Purkinje cell (primary cell): ENCODE data around the gene C1orf232. TPM values are rescaled to one million over a fixed set of nuclear protein-coding genes. Genes with fewer than 3 reads are reported as not detected.

ENCODE experiments used
- polyA plus RNA-seq: library from polyadenylated mRNA; unstranded; fragments of >200 nt; fragmentation: Nextera tagmentation; gene quantifications from 2 replicates; pipeline ENCODE4 v1.2.1, GENCODE V29; 2014

The C1orf232 gene
- polyA plus RNA-seq, result not detected in 2 replicates

DNA sequence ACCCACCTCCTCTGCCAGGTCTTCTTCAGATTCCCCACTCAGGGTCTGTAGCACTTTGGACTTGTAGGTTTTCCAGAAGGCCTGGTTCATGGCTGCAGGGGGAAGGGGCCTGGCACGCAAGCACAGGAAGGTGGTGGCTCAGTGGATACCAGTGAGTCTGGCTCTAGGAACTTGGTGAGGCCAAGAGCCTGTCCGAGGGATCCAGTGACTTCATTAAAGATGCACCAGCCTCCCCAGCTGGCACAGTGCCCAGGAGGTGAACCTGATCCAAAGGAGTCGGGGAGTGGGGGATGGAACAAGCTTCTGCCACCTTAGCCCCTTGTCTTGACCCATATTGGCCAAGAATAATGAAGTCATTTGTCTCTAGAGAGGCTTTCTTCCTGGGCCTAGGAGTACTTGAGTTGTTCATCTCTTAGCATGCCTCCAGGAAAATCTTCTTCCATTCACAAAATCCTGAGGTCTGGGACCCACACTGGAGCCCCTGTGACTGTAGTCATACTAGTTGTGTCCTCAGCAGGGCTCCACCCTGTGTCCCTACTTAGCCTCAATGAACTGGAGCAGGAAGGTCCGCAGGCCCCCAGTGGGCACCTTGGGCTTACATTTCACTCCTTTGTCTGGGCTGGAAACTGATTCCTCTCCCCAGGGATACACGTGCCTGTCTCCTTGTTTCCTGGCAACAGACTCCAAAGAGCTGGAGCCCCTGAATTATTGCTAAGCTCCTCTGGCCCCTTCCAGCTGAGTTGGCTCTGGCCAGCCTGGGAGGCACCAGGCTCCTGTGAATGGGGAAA is at the start of gene C1orf232:
Gene C1orf232 (minus strand): TSS at position 554 of the 788 bp plus-strand sequence. CDS start 464 bp downstream, at position 90.

DNA sequence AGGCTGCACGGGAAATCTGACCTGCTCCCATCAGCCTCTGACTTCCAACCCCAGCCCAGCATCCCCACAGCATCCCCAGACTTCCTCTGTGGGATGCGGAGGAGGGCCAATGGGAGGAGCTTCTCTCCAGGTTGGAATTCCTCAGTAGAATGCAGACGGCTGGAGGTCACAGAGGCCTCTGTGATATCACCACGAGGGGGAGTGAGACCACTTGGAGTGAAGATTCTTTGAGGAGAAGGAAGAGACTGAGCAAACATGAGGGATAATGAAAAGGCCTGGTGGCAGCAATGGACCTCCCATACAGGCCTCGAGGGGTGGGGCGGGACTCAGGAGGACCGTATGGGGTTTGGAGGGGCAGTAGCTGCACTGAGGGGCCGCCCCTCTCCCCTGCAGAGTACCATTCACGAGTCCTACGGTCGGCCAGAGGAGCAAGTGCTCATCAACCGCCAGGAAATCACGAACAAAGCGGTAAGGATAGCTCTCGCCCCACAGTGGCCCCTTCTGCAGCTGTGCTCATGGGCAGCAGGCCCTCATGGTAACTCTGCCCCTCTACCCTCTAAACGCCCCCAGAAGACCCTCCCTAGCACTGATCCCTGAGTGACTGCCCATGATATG is 21.7 kb upstream of the C1orf232 start, which contains the start of gene CATSPER4:
Gene CATSPER4 (plus strand): TSS at position 230 of the 615 bp plus-strand sequence. CDS start 26 bp downstream, at position 256.

GRCh38 chr1:26177182-26177684 is 8.5 kb upstream of the C1orf232 start, which contains the start of gene CNKSR1:
TSS of gene CNKSR1 (plus strand) at chr1:26177491. CDS start at chr1:26177548, 57 bp downstream.

GRCh38 chr1:26171084-26172072 is 2.6 kb upstream of the C1orf232 start, which contains the start of gene ZNF593OS:
TSS of gene ZNF593OS (minus strand) at chr1:26171832. CDS start at chr1:26171661, 171 bp downstream.

DNA sequence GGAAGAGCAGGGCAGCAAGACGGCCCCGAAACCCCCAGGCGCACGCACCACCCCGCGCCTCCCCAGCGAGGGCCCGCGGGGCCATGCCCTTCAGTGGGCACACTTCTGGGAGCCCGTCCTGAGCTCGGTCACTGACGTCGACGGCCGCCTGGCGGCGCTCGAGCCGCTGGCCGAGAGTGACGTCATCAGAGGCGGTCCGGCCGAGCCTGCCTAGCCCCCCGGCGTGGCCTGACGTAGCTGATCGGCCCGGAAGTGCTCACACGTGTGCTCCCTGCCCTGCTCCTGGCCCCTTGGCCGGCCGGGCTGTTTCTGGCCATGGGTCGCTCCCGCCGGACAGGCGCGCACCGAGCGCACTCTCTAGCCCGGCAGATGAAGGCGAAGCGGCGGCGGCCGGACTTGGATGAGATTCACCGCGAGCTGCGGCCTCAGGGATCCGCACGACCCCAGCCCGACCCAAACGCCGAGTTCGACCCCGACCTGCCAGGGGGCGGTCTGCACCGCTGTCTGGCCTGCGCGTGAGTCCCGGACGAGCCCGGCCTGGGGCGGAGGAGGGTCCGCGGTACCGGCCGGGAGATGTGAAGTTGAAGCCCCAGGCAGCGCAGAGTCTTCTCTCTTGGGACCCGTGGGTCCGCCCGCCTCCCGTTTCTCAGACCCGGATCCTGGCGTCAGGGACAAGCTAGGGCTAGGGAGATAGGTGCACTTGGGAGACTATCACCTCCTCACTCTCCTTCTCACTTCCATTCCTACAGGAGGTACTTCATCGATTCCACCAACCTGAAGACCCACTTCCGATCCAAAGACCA is 1.1 kb upstream of the C1orf232 start, which contains the start of gene ZNF593:
Gene ZNF593 (plus strand): TSS at position 240 of the 803 bp plus-strand sequence. CDS start 76 bp downstream, at position 316.

DNA sequence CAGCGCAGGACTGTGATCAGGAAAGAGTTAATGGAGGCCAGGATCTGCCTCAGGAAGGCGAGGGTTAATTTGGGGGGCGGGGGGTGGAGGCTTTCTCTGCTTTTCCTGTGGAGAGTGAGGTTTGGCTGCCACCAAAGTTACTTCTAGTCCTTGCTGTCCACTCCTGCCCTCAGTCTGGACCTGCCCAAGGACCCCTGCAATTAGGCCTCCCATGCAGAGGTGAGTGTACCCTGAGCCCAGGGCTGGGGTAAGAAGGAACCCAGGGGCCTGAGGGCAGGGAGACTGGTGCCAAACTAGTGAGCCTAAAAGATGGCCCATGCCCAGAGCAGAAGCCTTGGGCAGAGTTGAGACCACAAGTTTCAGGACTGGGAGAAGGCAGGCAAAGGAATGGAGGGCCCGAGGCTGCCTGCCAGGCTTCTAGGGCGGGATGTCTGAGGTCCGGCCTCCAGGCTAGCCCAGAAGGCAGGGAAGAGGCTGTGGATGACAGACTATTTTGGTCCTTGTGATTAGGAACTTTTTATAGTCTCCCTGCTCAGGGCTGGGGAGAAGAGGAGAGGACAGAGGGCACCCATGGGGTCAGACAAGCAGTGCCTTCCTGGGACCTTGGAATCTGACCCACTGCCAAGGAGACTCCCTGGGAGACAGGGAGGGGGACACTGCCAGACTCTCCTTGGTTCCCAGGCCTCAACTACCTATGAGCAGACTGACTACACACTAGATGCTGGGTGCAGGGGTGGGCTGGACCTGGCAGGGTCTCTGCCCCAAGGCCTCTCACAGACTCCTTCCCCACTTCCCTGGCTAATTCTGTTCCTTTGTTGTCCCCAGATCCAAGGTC is 9.6 kb downstream of the C1orf232 start, which contains the start of gene FAM110D:
Gene FAM110D (plus strand): TSS at position 172 of the 835 bp plus-strand sequence. CDS start 2,213 bp downstream, outside the sequence.

Other genes starting within 250 kb of the C1orf232 start
- 0.34 and 2.4 TPM in 2 replicates for gene PAFAH2, start 170.9 kb downstream of the C1orf232 start, polyA plus RNA-seq
- gene EXTL1, start 147.2 kb downstream of the C1orf232 start, polyA plus RNA-seq, result 0.50 TPM in 1 of 2 replicates, not detected in the other
- not detected in 2 replicates for gene SLC30A2, start 122.8 kb downstream of the C1orf232 start, polyA plus RNA-seq
- not detected in 2 replicates for gene TRIM63, start 101.3 kb downstream of the C1orf232 start, polyA plus RNA-seq
- 2.7 and 4.6 TPM in 2 replicates for gene PDIK1L, start 57.1 kb downstream of the C1orf232 start, polyA plus RNA-seq
- 0.08 and 0.19 TPM in 2 replicates for gene FAM110D, start 9.9 kb downstream of the C1orf232 start, polyA plus RNA-seq
- gene ZNF593, start 945 bp upstream of the C1orf232 start, polyA plus RNA-seq, result 12.0 and 13.6 TPM in 2 replicates
- not detected in 2 replicates for gene ZNF593OS, start 2.9 kb upstream of the C1orf232 start, polyA plus RNA-seq
- 0.81 TPM in 1 of 2 replicates, not detected in the other for gene CNKSR1, start 8.5 kb upstream of the C1orf232 start, polyA plus RNA-seq
- gene CATSPER4, start 21.6 kb upstream of the C1orf232 start, polyA plus RNA-seq, result not detected in 2 replicates
- 1.9 and 2.0 TPM in 2 replicates for gene CEP85, start 65.2 kb upstream of the C1orf232 start, polyA plus RNA-seq
- gene SH3BGRL3, start 111.1 kb upstream of the C1orf232 start, polyA plus RNA-seq, result 300 and 473 TPM in 2 replicates
- 5.2 and 6.2 TPM in 2 replicates for gene UBXN11, start 137.7 kb upstream of the C1orf232 start, polyA plus RNA-seq
- gene CD52, start 149.0 kb upstream of the C1orf232 start, polyA plus RNA-seq, result 2.4 TPM in 1 of 2 replicates, not detected in the other
- not detected in 2 replicates for gene CRYBG2, start 185.2 kb upstream of the C1orf232 start, polyA plus RNA-seq
- gene ZNF683, start 203.8 kb upstream of the C1orf232 start, polyA plus RNA-seq, result 0.34 TPM in 1 of 2 replicates, not detected in the other
- not detected in 2 replicates for gene LIN28A, start 241.9 kb upstream of the C1orf232 start, polyA plus RNA-seq